Measurements from ENCODE around the gene SPG7. TPM values are rescaled to one million over a fixed set of nuclear protein-coding genes. Genes with fewer than 3 reads are reported as not detected.

SPG7 gene
- total RNA-seq, 1 donor from 2014 or later, result 122 TPM

GRCh38 chr16:89552913-89553312 lies 44.7 kb downstream of the SPG7 start:
- no peak for TF ChIP-seq EZH2phosphoT487 (IDR thresholded peaks at IDR 0.05)
- no peak for TF ChIP-seq CTCF (IDR thresholded peaks at IDR 0.05)
- TF ChIP-seq EZH2 (IDR thresholded peaks at IDR 0.05), result no peak

GRCh38 chr16:89553733-89554132 lies 45.5 kb downstream of the SPG7 start:
- H3K4me3 Mint-ChIP-seq, result no peak overlapping the region
- no peak overlapping the region for H3K27ac Mint-ChIP-seq
- peaks cover 7% of the 10 kb centered on the region for H3K4me1 Mint-ChIP-seq

More at GRCh38 chr16:89552913-89553312, 44.7 kb downstream of the SPG7 start:
- Mint-ChIP-seq H3K36me3 (peaks cover 25% of the 10 kb centered on the region), H3K4me1 (peaks cover 7% of the 10 kb centered on the region), H3K27me3 (ENCODE audit: insufficient read depth, low read depth) (peaks cover 11% of the 10 kb centered on the region), H3K27ac (no peak overlapping the region), H3K9me3 (no peaks in the 10 kb centered on the region), H3K4me3 (no peak overlapping the region)
- Histone ChIP-seq H3K9me3 (ENCODE audit: low read depth) (no peaks in the 10 kb centered on the region), H4K20me1 (ENCODE audit: low read depth) (no peaks in the 10 kb centered on the region), H2AFZ (replicated peaks) (no peak overlapping the region), H3K4me3 (no peak overlapping the region), H3K4me2 (no peak overlapping the region), H3K9ac (no peak overlapping the region), H3K27me3 (no peaks in the 10 kb centered on the region), H3F3A (ENCODE audit: low read depth) (peaks cover 17% of the 10 kb centered on the region), H3K79me2 (ENCODE audit: low read depth) (no peaks in the 10 kb centered on the region), H3K36me3 (no peaks in the 10 kb centered on the region), H3K4me1 (no peaks in the 10 kb centered on the region), H3K27ac (no peak overlapping the region)
- no peak for DNase-seq (ENCODE audit: low spot score)

GRCh38 chr16:89554343-89554742 lies 46.1 kb downstream of the SPG7 start:
- no peaks in the 10 kb centered on the region for H3K27me3 ChIP-seq
- Mint-ChIP-seq H3K4me1 (peaks cover 7% of the 10 kb centered on the region), H3K4me3 (no peak overlapping the region), H3K9me3 (no peaks in the 10 kb centered on the region), H3K36me3 (peaks cover 21% of the 10 kb centered on the region), H3K27ac (no peak overlapping the region), H3K27me3 (ENCODE audit: insufficient read depth, low read depth) (peaks cover 6% of the 10 kb centered on the region)
- H3K36me3 ChIP-seq, result no peaks in the 10 kb centered on the region
- no peak for DNase-seq (ENCODE audit: low spot score)
- no peaks in the 10 kb centered on the region for H3K9me3 ChIP-seq (ENCODE audit: low read depth)
- H3K4me2 ChIP-seq, result no peak overlapping the region
- no peak overlapping the region for H2AFZ ChIP-seq (replicated peaks)
- TF ChIP-seq EZH2phosphoT487 (IDR thresholded peaks at IDR 0.05) (no peak), EZH2 (IDR thresholded peaks at IDR 0.05) (no peak), CTCF (IDR thresholded peaks at IDR 0.05) (no peak)
- H3K27ac ChIP-seq, result no peak overlapping the region
- H3K9ac ChIP-seq, result no peak overlapping the region
- peaks cover 20% of the 10 kb centered on the region for H3F3A ChIP-seq (ENCODE audit: low read depth)
- no peak overlapping the region for H3K4me3 ChIP-seq
- H3K4me1 ChIP-seq, result no peaks in the 10 kb centered on the region
- no peaks in the 10 kb centered on the region for H4K20me1 ChIP-seq (ENCODE audit: low read depth)
- peaks cover 1% of the 10 kb centered on the region for H3K79me2 ChIP-seq (ENCODE audit: low read depth)

More at GRCh38 chr16:89553733-89554132, 45.5 kb downstream of the SPG7 start:
- Mint-ChIP-seq H3K36me3 (peaks cover 23% of the 10 kb centered on the region), H3K27me3 (ENCODE audit: insufficient read depth, low read depth) (peaks cover 6% of the 10 kb centered on the region), H3K9me3 (no peaks in the 10 kb centered on the region)
- Histone ChIP-seq H4K20me1 (ENCODE audit: low read depth) (no peaks in the 10 kb centered on the region), H2AFZ (replicated peaks) (no peak overlapping the region), H3K4me3 (no peak overlapping the region), H3K9me3 (ENCODE audit: low read depth) (no peaks in the 10 kb centered on the region), H3K9ac (no peak overlapping the region), H3K27ac (no peak overlapping the region), H3K27me3 (no peaks in the 10 kb centered on the region), H3K79me2 (ENCODE audit: low read depth) (no peaks in the 10 kb centered on the region), H3F3A (ENCODE audit: low read depth) (peaks cover 20% of the 10 kb centered on the region), H3K36me3 (no peaks in the 10 kb centered on the region), H3K4me2 (no peak overlapping the region), H3K4me1 (no peaks in the 10 kb centered on the region)
- TF ChIP-seq EZH2phosphoT487 (IDR thresholded peaks at IDR 0.05) (no peak), CTCF (IDR thresholded peaks at IDR 0.05) (no peak), EZH2 (IDR thresholded peaks at IDR 0.05) (no peak)
- DNase-seq (ENCODE audit: low spot score), result no peak
